HepG2 (cell line): ENCODE results near the gene FRAS1. TPM values are rescaled to one million over a fixed set of nuclear protein-coding genes. Genes with fewer than 3 reads are reported as not detected.

ENCODE experiments used
- AGO2 ChIP-seq: fragments of 200-400 bp; formaldehyde crosslinking; optimal IDR thresholded peaks from 2 replicates; pipeline ENCODE3; 2017; ENCODE audit warnings: mild to moderate bottlenecking, low read depth, low read length, moderate library complexity
- ARID5B ChIP-seq: IDR thresholded peaks from 2 replicates; pipeline ENCODE4 v1.4.0; 2020; ENCODE audit warnings: mild to moderate bottlenecking, missing genetic modification reagents
- CCAR2 ChIP-seq: fragments of 200-400 bp; formaldehyde crosslinking; optimal IDR thresholded peaks from 2 replicates; pipeline ENCODE3; 2018; ENCODE audit warnings: low read depth, mild to moderate bottlenecking, low read length, moderate library complexity
- NCOA1 ChIP-seq: sonication (generic); formaldehyde crosslinking; IDR thresholded peaks from 2 replicates; pipeline ENCODE4 v1.9.0; 2021; ENCODE audit warnings: missing genetic modification reagents
- SATB2 ChIP-seq: sonication (generic); formaldehyde crosslinking; IDR thresholded peaks from 2 replicates; pipeline ENCODE4 v1.5.0; 2020; ENCODE audit warnings: missing genetic modification reagents
- SMC3 ChIP-seq: IDR thresholded peaks from 2 replicates; pipeline ENCODE4 v1.6.1; 2011; ENCODE audit warnings: low read length, improper control_type of control experiment
- ZFP62 ChIP-seq: sonication (generic); formaldehyde crosslinking; IDR thresholded peaks from 2 replicates; pipeline ENCODE4 v1.4.0; 2020; ENCODE audit warnings: missing genetic modification reagents
- ZNF329 ChIP-seq: sonication (generic); formaldehyde crosslinking; IDR thresholded peaks from 2 replicates; pipeline ENCODE4 v1.9.0; 2021; ENCODE audit warnings: low read depth, mild to moderate bottlenecking, missing genetic modification reagents
- ZNF720 ChIP-seq: sonication (generic); formaldehyde crosslinking; IDR thresholded peaks from 2 replicates; pipeline ENCODE4 v1.4.0; 2020; ENCODE audit warnings: missing genetic modification reagents
- ZUFSP ChIP-seq: sonication (generic); formaldehyde crosslinking; IDR thresholded peaks from 2 replicates; pipeline ENCODE4 v1.9.0; 2021; ENCODE audit warnings: missing genetic modification reagents, mild to moderate bottlenecking, borderline replicate concordance
- polyA plus RNA-seq, 8 experiments: library from polyadenylated mRNA; depleted of rRNA in 3 of 8; stranded (reverse) in 7 of 8; unstranded in 1 of 8; fragments of >200 nt; fragmentation: Illumina TruSeq in 4 of 8; extraction: Trizol in 4 of 8; gene quantifications; 2 replicates each; pipeline versions ENCODE4 v1.2.1 to v1.2.3, GENCODE V29; 2011 to 2016; ENCODE audit warnings: low read depth in 4 of 8, missing spikeins in 1 of 8, mixed read lengths in 1 of 8; ENCODE audit not compliant: insufficient read depth in 1 of 8
- total RNA-seq, 5 experiments: library from RNA; depleted of rRNA; stranded (reverse); fragments of >200 nt; fragmentation: Illumina TruSeq; extraction: Trizol; gene quantifications; 2 replicates each; pipeline ENCODE4 v1.2.3, GENCODE V29; 2016; ENCODE audit warnings: low read depth in 1 of 5
- TF ChIP-seq, protein P1 (sequence below): sonication (generic); formaldehyde crosslinking; IDR thresholded peaks from 2 replicates; pipeline ENCODE4 v1.4.0; 2020; ENCODE audit warnings: missing genetic modification reagents, borderline replicate concordance

FRAS1 gene
- total and polyA plus RNA-seq, 2 of the 13 experiments (the other 11 are each of a cell fraction or from before 2014, with no cell fraction given) = 22.5 to 31.6 TPM

- TF ChIP-seq ZNF720 (CRISPR knock-in tag) = no peak
- no peak for TF ChIP-seq ZFP62 (CRISPR knock-in tag)
- no peak for TF ChIP-seq NCOA1
- no peak for TF ChIP-seq SATB2 (CRISPR knock-in tag)
- no peak for TF ChIP-seq CCAR2
- TF ChIP-seq ARID5B = 0 out of 2 replicates have a peak, but pooled peaks have one; percentile 20
- no peak for TF ChIP-seq AGO2
- TF ChIP-seq ZUFSP (CRISPR knock-in tag) = no peak
- TF ChIP-seq SMC3 = no peak
- TF ChIP-seq ZNF329 (CRISPR knock-in tag) = no peak
- TF ChIP-seq, protein P1, sequence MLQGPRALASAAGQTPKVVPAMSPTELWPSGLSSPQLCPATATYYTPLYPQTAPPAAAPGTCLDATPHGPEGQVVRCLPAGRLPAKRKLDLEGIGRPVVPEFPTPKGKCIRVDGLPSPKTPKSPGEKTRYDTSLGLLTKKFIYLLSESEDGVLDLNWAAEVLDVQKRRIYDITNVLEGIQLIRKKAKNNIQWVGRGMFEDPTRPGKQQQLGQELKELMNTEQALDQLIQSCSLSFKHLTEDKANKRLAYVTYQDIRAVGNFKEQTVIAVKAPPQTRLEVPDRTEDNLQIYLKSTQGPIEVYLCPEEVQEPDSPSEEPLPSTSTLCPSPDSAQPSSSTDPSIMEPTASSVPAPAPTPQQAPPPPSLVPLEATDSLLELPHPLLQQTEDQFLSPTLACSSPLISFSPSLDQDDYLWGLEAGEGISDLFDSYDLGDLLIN = no peak
These were observed 242.4 kb downstream of the FRAS1 start (continued) for GRCh38 chr4:78299565-78299972.
